Activated CD8-positive, alpha-beta T cell treated with anti-CD3 and anti-CD28 coated beads, Interleukin-2, amount 10 ng/mL, durations not matched to agents 7 days and 5 days (primary cell): ENCODE results near the gene BIN1. TPM values are rescaled to one million over a fixed set of nuclear protein-coding genes. Genes with fewer than 3 reads are reported as not detected.
A peak's percentile ranks its signal among the peaks of the same experiment; 100 is the strongest.

Experiments
- ATAC-seq: fragments of 150-1000 bp; cut with Tn5 transposase; one replicate; pipeline ENCODE4 v1.10.0; 2021; ENCODE audit warnings: moderate library complexity
- CTCF ChIA-PET: fragments of 350-600 bp; sonication (Branson Sonifier 250); formaldehyde crosslinking; loops from one replicate; lab custom pipeline; 2021; ENCODE audit warnings: antibody characterized with exemption; lab: Charles Lee
- POLR2A ChIA-PET: fragments of 350-600 bp; sonication (Branson Sonifier 250); formaldehyde crosslinking; loops from one replicate; lab custom pipeline; 2021; ENCODE audit warnings: antibody characterized with exemption; lab: Charles Lee
- DNase-seq: peaks from one replicate; pipeline ENCODE4 v3.0.0-alpha.2; 2020
- H3K27ac Mint-ChIP-seq: one replicate; pipeline ENCODE4 v1.8.0; 2021; ENCODE audit warnings: mild to moderate bottlenecking, mixed read lengths
- H3K27me3 Mint-ChIP-seq: one replicate; pipeline ENCODE4 v1.8.0; 2021; ENCODE audit warnings: low read depth, mixed read lengths
- H3K36me3 Mint-ChIP-seq: one replicate; pipeline ENCODE4 v1.8.0; 2021; ENCODE audit warnings: low read depth, mixed read lengths
- H3K4me1 Mint-ChIP-seq: one replicate; pipeline ENCODE4 v1.8.0; 2021; ENCODE audit warnings: low read depth, mixed read lengths
- H3K4me3 Mint-ChIP-seq: one replicate; pipeline ENCODE4 v1.8.0; 2021; ENCODE audit warnings: mild to moderate bottlenecking, mixed read lengths
- H3K9me3 Mint-ChIP-seq: one replicate; pipeline ENCODE4 v1.8.0; 2022; ENCODE audit warnings: mixed read lengths; ENCODE audit not compliant: insufficient read depth
- total RNA-seq, 2 experiments: library from RNA; stranded (reverse); gene quantifications; one replicate each; pipeline ENCODE4 v1.2.3, GENCODE V29; 2021

BIN1 gene
- total RNA-seq, 2 experiments from 2014 or later, result 125 to 127 TPM

GRCh38 chr2:127003070-127003800, 103.7 kb downstream of the BIN1 start:
- DNase-seq (no peak), ATAC-seq (no peak)
- H3K27me3 Mint-ChIP-seq, result peaks cover 16% of the 10 kb centered on the region
- no peaks in the 10 kb centered on the region for H3K9me3 Mint-ChIP-seq
- ChIA-PET POLR2A (no interaction called here), CTCF (no interaction called here)
- H3K27ac Mint-ChIP-seq, result no peak overlapping the region
- no peaks in the 10 kb centered on the region for H3K4me1 Mint-ChIP-seq
- H3K4me3 Mint-ChIP-seq, result no peak overlapping the region
- H3K36me3 Mint-ChIP-seq, result no peaks in the 10 kb centered on the region

- DNase-seq (no peak), ATAC-seq (no peak)
- H3K27me3 Mint-ChIP-seq, result peaks cover 9% of the 10 kb centered on the region
- H3K4me3 Mint-ChIP-seq, result no peak overlapping the region
- H3K36me3 Mint-ChIP-seq, result no peaks in the 10 kb centered on the region
- no peaks in the 10 kb centered on the region for H3K4me1 Mint-ChIP-seq
- CTCF ChIA-PET, result interaction anchor here (1.5 kb wide), 1 partner anchor 30 kb away, joined by 5 read pairs; no protein-coding TSS in a partner anchor
- no peaks in the 10 kb centered on the region for H3K9me3 Mint-ChIP-seq
- POLR2A ChIA-PET, result no interaction called here
- H3K27ac Mint-ChIP-seq, result no peak overlapping the region
Observed at GRCh38 chr2:127001751-127002150, 105.2 kb downstream of the BIN1 start.

- ChIA-PET CTCF (no interaction called here), POLR2A (no interaction called here)
- DNase-seq (no peak), ATAC-seq (peak; percentile 27)
- Mint-ChIP-seq H3K36me3 (no peaks in the 10 kb centered on the region), H3K9me3 (no peaks in the 10 kb centered on the region), H3K4me1 (no peaks in the 10 kb centered on the region), H3K27me3 (peaks cover 15% of the 10 kb centered on the region), H3K4me3 (no peak overlapping the region), H3K27ac (no peak overlapping the region)
Observed at GRCh38 chr2:127000937-127001336, 106.0 kb downstream of the BIN1 start.

- H3K9me3 Mint-ChIP-seq, result no peaks in the 10 kb centered on the region
- ATAC-seq, result no peak
Observed at GRCh38 chr2:127000194-127000593, 106.8 kb downstream of the BIN1 start.

GRCh38 chr2:126999106-126999756, 107.7 kb downstream of the BIN1 start:
- Mint-ChIP-seq H3K9me3 (no peaks in the 10 kb centered on the region), H3K27me3 (peaks cover 15% of the 10 kb centered on the region), H3K27ac (no peak overlapping the region), H3K4me3 (no peak overlapping the region), H3K4me1 (no peaks in the 10 kb centered on the region), H3K36me3 (no peaks in the 10 kb centered on the region)
- ATAC-seq, result no peak
- no peak for DNase-seq
- CTCF ChIA-PET, result no interaction called here
- POLR2A ChIA-PET, result interaction anchor here (0.7 kb wide), 1 partner anchor 171 kb away, joined by 3 read pairs; no protein-coding TSS in a partner anchor

More at GRCh38 chr2:127000194-127000593, 106.8 kb downstream of the BIN1 start:
- H3K4me1 Mint-ChIP-seq, result no peaks in the 10 kb centered on the region
- H3K27ac Mint-ChIP-seq, result no peak overlapping the region
- H3K4me3 Mint-ChIP-seq, result no peak overlapping the region
- H3K27me3 Mint-ChIP-seq, result peaks cover 15% of the 10 kb centered on the region
- no peaks in the 10 kb centered on the region for H3K36me3 Mint-ChIP-seq
- ChIA-PET POLR2A (no interaction called here), CTCF (no interaction called here)
- no peak for DNase-seq

GRCh38 chr2:126998486-126998885, 108.5 kb downstream of the BIN1 start:
- ChIA-PET POLR2A (interaction anchor here (0.7 kb wide), 1 partner anchor 172 kb away, joined by 3 read pairs; no protein-coding TSS in a partner anchor), CTCF (no interaction called here)
- H3K4me3 Mint-ChIP-seq, result no peak overlapping the region

More at GRCh38 chr2:126998486-126998885, 108.5 kb downstream of the BIN1 start:
- no peak for ATAC-seq
- H3K4me1 Mint-ChIP-seq, result no peaks in the 10 kb centered on the region
- DNase-seq, result no peak
- H3K9me3 Mint-ChIP-seq, result no peaks in the 10 kb centered on the region
- peaks cover 15% of the 10 kb centered on the region for H3K27me3 Mint-ChIP-seq
- H3K27ac Mint-ChIP-seq, result no peak overlapping the region
- H3K36me3 Mint-ChIP-seq, result no peaks in the 10 kb centered on the region

Other genes with a start within 250 kb of the BIN1 start
- not detected for gene TEX51, start 208.3 kb downstream of the BIN1 start, total RNA-seq
- not detected for gene CYP27C1, start 113.1 kb upstream of the BIN1 start, total RNA-seq
- 10 to 100 TPM; 59.4 to 61.7 TPM for gene ERCC3, start 187.0 kb upstream of the BIN1 start, total RNA-seq